GM19372 (cell line): ENCODE results near the gene KLK8.

Experiments
- ATAC-seq: cut with Tn5 transposase; IDR thresholded peaks from one replicate; pipeline ENCODE4 v1.9.1; 2021; ENCODE audit warnings: mild to moderate bottlenecking, low read depth, moderate library complexity; ENCODE audit not compliant: unreplicated experiment

The KLK8 gene, protein sequence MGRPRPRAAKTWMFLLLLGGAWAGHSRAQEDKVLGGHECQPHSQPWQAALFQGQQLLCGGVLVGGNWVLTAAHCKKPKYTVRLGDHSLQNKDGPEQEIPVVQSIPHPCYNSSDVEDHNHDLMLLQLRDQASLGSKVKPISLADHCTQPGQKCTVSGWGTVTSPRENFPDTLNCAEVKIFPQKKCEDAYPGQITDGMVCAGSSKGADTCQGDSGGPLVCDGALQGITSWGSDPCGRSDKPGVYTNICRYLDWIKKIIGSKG

GRCh38 chr19:51001515-51001914, at the start of gene KLK8:
Gene KLK8 (minus strand): TSS chr19:51001604. CDS start chr19:51001167, 437 bp downstream.
- no peak for ATAC-seq

DNA sequence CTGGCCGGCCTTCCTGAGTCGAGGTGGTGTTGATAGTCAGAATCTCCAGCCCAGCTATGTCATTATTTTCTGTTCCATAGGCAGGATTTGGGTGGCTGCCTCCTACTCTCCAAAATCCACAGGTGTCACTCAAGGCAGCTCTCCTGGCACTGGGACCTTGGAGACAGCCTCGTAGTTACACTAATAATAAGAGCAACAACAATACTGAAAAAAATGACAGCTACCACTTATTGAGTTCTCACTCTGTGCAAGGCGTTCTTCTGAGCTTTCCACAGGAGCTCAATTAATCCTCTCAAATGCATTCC, 45.6 kb upstream of the KLK8 start:
- ATAC-seq: no peak

DNA sequence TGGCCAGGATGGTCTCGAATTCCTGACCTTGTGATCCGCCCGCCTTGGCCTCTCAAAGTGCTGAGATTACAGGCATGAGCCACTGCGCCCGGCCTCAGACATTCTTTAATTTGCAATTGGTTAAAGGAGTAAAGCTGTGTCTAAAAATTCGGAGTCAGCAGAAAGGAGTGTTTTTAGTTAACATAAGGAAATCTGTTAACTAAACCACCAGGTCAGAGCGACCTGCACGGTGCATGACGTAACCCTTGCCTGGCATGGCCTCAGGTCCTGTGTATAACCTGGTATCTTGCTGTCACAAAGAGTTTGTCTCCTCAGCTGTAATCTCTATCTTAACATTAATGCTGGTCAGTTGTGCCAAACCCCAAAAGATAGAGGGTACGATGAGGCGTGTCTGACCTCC, 42.9 kb upstream of the KLK8 start:
- no peak for ATAC-seq

DNA sequence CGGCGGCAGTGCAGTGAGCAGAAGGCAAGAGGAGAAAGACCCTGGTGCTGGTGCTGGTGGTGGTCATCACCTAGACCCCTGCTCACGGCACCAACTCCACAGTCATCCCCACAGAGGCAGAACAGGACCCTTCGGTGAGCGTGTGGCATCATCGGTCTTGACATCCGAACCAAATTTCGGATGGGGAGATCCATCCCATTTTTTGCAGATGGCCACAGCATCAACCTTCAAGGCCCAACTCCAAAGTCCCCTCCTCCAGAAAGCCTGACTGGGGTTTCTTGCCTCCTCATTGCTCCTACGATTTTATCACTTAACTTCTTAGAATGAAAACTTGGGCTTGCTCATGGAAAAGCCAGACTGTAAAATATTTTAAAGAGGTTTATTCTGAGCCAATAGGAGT, 42.1 kb upstream of the KLK8 start:
- ATAC-seq: no peak

DNA sequence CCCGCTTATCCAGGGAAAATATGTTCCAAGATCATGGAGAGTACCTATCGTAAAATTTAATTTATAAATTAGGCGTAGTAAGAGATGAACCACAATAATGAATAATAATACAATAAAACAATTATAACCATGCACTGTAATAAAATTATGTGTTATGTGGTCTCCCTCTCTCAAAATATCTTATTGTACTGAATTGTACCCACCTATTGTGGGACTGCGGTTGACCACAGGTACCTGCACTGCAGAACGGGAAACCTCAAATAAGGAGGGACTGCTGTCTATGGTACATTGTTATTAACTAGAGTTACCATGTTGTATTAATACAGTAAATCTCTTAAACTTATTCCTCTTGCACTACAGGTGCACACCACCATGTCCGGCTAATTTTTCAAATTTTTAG, 38.7 kb upstream of the KLK8 start:
- no peak for ATAC-seq

GRCh38 chr19:51036519-51036918, 35.1 kb upstream of the KLK8 start:
- ATAC-seq: no peak

DNA sequence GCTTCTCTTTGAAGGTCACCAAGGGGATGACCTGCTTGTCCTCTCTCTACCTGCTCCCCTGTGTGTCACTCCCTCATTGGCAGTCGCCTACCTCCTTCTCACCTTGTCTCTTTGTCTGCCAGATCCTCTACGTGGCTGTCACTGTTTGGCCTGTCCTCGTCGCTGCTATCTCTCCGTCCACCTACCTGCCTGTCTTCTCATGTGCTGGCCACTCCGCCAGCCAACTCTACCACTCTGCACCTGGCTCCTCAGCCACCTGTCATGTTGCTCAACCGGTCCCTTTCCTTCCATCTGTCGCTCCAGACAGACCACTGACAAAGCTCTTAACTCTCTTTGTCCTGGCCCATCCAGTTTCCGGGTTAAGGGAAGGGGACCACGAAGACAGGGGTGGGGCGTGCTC, 33.3 kb upstream of the KLK8 start, which contains the start of gene KLK12:
TSS of gene KLK12 (minus strand) at position 299 of the 400 bp plus-strand sequence. CDS start 381 bp downstream, outside the sequence.
- no peak for ATAC-seq

DNA sequence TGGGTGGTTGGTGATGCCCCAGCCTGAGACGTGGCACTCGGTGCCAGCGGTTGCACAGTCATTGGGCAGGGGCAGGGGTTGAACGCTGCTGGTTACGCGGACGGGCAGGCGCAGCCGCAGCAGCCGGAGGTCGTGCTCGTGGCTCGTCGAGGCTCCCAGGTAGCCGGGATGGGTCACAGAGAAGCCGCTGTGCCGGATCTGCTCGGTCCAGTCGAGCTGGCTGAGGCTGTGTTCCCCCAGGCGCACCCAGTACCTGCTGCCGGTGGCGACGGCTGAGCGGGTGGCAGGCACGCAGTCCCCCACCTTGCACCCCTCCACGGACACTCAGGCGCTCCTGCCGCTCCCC, 30.4 kb upstream of the KLK8 start:
- ATAC-seq: no peak

DNA sequence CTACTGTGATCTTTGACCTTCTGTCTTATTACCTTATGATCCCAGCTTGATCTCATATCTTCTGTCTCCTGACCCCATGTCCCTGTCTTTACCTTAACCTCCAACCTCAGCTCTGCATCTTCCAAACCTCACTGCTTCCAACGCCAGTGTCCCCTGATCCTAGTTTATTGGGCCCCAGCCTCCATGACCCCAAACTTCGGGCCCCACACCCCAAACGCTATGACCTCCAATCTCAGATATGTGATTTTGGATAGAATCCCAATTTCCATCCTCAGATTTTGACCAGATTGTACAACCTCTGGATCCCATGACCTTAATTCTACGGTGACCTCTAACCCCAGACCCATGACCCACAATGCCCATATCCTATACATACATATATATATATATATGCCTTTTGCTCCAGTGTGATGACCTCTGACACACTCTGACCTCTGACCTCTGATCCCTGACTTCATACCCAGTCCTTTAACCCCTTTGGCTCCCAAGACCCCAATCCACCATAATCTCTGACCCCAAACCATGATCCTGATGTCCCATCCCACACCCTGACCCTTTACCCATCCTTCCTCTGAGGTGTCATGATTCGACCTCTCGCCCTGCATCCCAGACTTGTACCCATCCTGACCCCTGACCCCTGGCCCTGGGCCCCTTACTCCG, 29.9 kb upstream of the KLK8 start:
- no peak for ATAC-seq

- ATAC-seq: no peak
Observed at GRCh38 chr19:51030631-51031030, 29.2 kb upstream of the KLK8 start.

DNA sequence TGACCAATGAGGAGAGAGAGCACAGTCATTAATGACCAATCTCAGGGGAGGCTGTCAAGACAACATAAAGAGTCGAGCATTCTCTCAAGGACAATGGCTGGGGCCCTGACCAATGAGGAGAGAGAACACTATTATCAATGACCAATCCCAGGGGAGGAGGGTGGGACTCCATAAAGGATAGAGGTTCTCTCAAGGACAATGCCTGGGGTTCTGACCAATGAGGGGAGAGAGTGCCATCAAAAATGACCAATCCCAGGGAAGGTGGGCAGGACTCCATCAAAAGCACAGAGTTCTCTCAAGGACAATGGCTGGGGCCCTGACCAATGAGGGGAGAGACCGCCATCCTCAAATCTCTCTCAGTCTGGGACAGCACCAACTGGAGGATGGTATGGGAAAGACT, 28.3 kb upstream of the KLK8 start:
- no peak for ATAC-seq

DNA sequence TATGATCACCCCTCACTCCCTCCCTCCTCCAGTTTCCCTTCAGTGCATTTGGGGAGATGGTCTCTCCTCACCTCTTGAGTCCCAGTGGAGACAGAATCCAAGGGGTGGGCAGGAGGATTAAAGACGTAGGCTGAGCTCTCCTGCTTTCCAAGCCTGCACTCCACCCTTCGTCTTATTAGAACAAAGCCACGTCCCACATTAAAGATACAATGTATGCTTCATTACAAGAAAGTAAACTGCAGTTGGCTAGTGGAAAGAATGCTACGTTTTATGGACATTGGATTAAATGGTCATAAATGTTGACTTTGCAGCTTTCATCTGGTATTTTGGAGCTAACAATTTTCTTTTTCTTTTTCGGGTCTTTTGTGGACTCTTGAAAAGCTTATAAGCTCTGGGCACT, 26.5 kb upstream of the KLK8 start:
- ATAC-seq: no peak

GRCh38 chr19:51027126-51027806, 25.9 kb upstream of the KLK8 start:
- ATAC-seq: no peak

DNA sequence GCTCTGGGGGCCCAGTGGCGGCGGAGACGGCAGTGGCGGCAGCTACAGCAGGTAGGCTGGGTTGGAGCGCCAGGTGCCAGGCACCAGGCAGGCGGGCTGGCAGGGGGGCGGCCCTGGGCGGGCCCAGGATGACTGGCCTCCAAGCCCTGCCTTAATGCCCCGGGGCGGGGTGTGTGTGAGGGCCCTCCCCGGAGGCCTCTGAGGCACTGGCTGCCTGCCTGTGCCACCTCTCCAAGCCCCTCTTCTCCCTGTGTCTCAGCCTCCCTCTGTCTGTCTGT, 25.1 kb upstream of the KLK8 start, which contains the start of gene KLK11:
TSS of gene KLK11 (minus strand) at position 63 of the 278 bp plus-strand sequence. CDS start 985 bp downstream, outside the sequence.
- ATAC-seq: no peak

GRCh38 chr19:51025809-51026553, 24.6 kb upstream of the KLK8 start:
- ATAC-seq: no peak

DNA sequence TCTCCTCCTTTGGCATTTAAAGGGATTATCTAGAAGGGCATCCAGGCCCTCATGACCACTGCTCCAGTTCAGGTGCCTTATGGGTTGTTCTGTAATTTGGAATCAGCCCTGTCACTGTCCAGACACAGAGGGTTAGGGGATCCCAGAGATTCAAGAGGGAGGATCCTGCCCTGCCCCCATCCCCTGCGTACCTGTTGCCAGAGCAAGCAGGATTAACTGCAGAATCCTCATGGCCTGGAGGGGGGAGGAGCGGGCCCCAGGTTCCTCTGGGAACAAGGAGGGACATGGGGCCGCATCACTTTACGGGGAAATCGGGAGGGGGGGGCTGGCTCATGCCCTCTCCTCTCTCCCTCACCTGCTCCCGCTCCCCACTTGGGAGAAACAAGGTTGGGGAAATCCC, 24.0 kb upstream of the KLK8 start:
- no peak for ATAC-seq

DNA sequence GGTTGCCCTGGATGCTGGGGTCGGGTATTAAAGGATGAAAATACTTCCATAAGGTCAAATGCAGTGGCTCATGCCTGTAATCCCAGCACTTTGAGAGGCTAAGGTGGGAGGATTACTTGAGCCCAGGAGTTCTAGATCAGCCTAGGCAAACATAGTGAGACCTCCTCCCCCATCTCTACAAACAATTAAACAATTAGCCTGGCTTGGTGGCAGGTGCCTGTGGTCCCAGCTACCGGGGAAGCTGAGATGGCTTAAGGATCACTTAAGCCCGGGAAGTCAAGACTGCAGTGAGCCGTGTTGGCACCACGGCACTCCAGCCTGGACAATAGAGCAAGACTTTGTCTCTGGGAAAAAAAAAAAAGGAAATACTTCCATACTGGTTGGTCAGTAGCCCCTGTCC, 23.5 kb upstream of the KLK8 start:
- ATAC-seq: no peak

DNA sequence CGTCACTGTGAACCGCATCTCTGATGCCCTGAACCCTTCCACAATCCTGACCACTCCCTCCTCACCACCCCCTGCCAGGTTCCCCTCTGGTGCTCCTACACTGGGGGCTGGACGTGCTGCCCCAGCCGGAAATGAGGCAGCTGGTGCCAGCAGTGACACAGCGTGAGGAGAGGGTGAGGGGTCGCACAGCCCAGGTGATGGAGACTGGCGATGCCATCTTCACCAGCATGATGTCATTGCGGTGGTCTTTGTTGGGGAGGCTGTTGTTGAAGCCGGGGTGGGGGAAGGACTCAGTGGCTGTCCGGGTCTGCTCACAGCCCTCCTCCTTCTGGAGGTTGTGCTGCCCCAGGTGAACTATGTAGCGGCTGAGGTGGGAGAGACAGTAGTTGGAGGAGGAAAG, 22.5 kb upstream of the KLK8 start:
- ATAC-seq: no peak

DNA sequence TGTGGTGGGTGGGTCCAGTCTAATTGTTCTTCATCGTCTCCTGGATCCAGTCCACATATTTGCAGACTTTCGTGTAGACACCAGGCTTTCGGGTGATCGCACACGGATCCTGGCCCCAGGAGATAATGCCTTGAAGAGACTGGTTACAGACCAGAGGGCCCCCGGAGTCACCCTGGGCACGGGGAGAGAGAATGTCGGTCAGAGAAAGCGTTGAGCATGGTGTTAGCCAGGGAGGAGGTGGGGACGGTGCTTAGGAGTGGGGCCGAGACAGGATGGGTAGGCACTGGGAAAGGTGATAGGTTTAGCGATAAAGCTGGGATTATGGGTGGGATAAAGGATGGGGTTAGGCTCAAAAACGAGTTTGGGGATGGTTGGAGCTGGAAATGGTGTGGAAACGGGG, 21.1 kb upstream of the KLK8 start:
- ATAC-seq: no peak

GRCh38 chr19:51020988-51021651, 19.7 kb upstream of the KLK8 start:
- ATAC-seq: no peak

GRCh38 chr19:51019544-51019925, 18.1 kb upstream of the KLK8 start, which contains the start of gene KLK10:
Gene KLK10 (minus strand): TSS chr19:51019709. CDS start chr19:51019130, 579 bp downstream.
- no peak for ATAC-seq
